Measurements from ENCODE around the gene PIGQ.

Gene PIGQ

DNA sequence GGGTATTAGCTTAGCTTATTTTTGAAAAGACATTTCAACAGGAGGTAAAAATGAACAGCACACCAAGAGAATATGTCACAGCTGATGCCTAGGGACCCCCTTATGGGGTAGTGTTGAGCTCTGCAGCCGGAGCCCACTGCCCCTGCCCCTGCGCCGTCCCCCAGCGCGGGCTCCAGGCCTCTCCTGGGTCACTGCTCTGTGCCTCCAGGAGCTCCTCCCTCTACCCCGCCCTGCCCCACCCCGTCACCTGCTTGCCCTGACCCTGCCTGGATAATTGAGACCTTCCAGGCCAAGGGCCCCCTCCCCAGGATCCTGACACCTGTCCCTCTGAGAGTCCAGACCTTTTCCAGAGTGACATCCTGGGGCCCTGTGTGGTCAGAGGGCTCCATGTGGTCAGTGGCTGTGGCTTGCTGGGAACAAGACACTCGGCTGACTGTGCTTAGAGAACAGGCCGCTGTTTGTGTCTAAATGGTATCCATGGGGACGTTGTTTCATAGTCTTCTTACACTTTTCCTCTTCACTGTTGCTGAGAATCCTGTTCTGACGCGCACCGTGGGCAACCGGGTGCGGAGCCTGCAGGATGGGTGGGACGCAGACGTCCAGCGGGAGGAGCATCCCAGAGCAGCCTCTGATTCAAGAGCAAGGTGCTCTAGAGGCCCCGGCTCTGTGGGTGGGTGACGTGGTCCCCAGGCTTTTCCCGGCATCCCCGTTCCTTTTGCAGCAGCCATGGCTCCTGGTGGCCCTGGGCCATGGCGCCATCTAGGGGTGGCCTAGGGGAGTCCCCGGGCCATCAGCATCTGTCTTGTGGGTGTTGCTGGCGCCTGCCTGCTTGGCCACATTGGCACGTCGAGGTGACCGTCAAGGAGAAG is 41.0 kb downstream of the PIGQ start:
- no peak for DNase-seq

DNA sequence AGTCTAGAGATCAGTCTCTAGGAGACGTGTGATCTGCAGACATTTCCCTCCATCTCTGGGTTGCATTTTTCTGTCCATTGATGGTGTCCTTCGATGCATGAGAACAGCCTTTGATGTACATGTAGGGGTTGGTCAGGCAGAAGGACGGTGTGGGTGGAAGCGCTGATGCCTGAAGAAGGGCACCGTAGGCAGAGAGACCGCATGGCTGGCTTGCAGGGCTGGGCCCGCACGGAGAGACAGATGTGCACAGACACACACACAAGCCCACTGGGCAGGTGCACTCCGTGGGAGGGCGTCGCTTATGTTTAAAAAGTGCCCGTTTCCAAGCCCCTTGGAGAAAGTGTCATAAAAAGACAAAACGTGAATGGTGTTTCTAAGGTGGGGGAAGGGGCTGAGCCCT is 45.4 kb downstream of the PIGQ start:
- DNase-seq, result no peak

GRCh38 chr16:616733-617586 is 47.2 kb downstream of the PIGQ start:
- no peak for DNase-seq

- DNase-seq, result no peak
Measured at GRCh38 chr16:617855-618254, 48.1 kb downstream of the PIGQ start.

DNA sequence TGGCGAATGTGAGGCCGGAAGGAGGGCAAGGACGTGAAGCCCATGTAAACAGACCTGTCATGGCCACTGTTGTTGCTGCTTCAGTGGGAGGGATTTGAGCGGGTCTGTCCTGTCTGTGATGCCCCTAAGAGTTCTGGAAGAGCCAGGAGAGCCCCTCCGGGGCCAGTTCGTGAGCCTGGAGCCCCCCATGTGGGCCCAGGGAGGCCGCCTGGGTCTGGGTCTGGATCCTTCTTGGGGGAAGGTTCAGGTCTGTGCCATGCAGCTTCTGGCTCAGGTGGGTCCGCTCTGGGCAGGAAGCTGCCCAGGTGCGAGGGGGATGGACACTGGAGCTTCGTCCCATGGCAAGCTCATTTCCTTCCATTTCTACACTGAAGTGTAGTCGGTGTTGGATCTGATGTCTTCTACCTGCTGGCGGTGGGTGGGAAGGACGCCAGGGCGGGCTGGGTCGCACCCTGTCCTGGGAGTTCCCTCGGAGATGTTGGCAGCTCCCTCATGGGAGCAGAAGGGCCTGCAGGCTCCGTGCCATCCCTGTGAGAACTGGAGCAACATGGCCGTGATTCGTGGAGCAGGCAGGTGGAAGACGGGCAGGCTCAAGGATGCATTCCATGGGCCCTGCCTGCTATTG is 49.8 kb downstream of the PIGQ start:
- no peak for DNase-seq

DNA sequence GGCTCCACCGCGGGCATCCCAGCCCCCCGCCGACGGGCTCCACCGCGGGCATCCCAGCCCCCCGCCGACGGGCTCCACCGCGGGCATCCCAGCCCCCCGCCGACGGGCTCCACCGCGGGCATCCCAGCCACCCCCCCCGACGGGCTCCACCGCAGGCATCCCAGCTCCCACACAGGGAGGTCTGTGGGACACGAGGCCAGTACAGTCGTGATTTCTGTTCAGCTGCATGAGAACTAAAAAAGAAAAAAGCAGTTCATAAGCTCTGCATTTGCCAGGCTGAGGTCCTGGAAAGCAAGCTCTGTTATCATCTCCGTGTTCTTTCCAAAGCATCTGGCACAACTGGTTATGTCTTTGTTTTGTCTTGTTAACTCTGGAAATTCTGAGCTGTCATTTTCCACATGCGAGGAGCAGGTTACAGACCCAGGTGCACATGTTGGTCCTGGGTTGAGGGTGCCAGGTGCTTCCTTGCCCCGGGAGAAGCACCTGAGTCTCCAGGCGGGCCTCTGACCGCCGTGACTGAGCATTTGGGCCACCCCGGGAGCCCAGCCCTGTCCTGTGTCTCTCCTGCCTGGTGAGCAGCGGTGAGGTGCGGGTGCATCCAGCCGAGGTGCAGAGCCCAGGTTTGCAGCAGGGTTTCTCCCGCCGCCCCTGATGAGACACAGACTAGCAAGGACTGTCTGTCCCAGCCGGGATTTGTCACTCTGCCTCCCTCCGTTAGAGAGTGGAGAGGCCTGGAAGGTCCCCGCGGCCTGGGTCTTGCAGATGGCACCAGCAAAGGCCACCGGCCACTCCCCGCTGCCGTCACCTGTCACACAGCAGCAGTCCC is 51.1 kb downstream of the PIGQ start:
- no peak for DNase-seq

DNA sequence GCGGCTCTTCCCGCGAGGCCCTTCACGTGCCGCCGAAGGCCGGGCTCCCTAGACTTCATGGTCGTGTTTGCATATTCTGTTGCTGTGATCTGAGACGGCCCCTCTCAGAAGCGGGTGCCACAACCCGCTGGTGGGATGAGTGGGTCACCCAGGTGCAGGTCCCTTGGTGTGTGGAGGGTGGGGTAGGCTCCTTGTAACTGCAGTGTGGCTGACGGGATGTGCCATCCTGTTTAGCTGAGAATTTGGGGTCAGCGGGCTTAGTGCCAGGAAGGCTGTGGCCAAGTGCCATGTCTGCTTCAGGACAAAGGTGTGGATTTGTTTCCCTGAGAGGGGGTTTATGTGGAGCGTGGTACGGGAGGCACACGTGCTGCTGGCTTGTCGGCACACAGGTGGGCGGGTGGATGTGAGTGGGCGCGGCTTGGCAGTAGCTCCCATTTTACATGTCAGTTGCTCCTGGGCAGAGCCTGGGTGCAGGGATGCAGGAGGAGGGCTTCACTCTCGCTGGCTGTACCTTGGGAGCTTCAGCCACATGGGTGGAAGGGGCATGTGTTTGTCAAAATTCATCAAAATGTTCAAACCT is 51.8 kb downstream of the PIGQ start:
- no peak for DNase-seq

DNA sequence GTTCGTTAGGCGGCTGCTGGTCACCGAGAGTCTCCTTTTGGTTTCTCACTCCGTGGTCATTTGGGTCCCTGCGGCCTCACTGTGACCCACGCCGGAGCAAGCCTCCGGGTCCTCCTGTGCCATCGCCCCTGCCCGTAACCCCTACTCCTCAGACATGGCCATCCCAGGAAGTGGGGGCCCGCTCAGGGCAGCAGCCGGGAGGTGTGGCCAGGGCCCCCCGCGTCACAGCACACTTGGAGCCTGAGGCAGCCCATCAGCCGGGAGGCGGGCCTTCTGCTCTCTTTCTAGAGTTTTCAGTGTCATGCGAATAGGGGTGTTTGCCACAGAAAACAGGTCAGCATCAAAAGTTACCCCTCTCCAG is 53.1 kb downstream of the PIGQ start:
- no peak for DNase-seq

DNA sequence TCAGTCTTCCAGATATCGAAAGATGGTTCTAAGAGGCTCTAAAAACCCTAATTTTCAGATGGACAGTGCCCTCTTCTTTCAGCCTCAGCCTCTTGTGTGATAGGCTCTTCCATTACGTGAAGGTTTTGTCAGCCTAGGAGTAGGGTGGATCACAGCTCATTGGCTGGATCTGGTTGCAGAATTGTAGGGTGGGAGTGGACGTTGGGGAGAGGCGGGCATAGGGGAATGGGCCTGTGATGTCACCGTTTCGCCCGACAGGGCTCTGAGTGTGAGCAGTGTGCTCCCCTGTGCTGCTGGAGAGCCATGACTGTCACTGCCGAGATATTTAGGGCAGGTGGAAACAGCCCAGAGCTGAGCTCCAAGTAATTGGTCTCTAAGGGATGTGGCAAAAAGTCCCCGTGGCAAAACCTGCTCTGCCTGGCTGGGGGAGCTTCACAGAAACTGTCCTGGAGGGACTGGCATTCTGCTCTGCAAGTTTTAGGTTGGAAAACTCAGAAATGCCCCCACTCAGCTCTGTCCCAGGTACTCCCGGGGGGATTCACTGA is 54.8 kb downstream of the PIGQ start:
- DNase-seq, result no peak

DNA sequence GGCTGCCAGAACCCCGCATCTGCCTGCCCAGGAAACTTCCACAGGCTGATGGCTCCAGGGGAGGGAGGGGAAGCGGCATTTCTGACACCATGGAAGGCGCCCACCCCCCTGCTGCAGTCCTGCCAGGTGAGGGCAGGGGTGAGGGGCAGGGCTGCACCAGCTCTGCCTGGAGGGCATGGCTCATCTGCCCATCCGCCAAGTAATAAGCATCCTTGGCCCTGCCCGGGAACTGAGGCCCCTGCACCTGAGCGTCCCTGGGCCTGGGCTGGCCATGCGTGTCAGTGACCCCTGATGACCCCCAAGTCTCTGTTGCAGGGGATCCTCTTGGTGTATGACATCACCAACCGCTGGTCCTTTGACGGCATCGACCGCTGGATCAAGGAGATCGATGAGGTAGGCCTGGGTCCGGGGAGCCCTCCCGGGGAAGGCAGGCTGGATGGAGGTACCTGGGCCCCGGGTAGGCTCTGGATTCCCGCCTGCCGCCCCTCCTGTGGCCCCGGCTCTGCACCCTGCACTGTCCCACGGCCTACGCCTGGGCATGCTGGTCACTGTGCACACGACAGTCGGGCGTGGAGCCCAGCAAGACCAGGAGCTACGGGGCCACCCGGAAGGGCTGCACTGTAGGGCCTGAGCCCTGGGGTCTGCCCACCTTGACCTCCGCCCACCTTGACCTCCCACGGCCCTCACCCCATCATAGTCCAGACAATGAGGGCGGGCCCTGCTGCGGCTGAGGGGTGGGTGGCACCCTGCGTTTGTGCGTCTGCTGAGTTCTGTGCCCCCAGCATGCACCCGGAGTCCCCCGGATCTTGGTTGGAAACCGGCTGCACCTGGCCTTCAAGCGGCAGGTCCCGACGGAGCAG is 55.6 kb downstream of the PIGQ start:
- no peak for DNase-seq

DNA sequence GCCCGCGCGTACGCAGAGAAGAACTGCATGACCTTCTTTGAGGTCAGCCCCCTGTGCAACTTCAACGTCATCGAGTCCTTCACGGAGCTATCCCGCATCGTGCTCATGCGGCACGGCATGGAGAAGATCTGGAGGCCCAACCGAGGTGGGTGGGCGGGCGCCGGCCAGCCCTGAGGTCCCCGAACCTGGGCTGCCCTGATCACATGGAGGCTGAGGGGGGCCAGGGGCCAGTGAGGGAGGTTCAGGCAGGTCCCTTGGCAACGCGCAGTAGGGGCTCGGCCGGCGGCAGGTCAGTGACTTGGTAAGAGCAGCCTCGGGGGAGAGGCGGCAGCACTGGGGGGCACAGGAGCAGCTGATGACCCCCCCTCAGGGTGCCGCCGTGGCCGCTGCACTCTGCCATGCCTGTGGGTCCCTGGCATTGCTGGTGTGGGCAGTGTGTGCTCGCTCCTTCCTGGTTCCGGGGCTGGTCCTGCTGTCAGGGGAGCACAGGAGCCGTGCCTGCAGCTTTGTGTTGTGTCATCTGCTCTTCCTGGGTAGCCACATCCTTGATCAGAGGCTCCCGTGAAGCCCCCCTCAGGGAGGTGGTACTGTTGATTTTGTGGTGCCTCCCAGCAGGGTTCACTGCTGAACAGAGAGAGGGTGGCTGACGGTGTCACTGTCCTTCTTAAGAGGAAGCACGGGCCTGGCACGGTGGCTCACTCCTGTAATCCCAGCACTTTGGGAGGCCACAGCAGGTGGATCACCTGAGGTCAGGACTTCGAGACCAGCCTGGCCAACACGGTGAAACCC is 56.4 kb downstream of the PIGQ start:
- no peak for DNase-seq

- peak; percentile 96 for DNase-seq
Measured at GRCh38 chr16:626787-627453, 57.2 kb downstream of the PIGQ start.

DNA sequence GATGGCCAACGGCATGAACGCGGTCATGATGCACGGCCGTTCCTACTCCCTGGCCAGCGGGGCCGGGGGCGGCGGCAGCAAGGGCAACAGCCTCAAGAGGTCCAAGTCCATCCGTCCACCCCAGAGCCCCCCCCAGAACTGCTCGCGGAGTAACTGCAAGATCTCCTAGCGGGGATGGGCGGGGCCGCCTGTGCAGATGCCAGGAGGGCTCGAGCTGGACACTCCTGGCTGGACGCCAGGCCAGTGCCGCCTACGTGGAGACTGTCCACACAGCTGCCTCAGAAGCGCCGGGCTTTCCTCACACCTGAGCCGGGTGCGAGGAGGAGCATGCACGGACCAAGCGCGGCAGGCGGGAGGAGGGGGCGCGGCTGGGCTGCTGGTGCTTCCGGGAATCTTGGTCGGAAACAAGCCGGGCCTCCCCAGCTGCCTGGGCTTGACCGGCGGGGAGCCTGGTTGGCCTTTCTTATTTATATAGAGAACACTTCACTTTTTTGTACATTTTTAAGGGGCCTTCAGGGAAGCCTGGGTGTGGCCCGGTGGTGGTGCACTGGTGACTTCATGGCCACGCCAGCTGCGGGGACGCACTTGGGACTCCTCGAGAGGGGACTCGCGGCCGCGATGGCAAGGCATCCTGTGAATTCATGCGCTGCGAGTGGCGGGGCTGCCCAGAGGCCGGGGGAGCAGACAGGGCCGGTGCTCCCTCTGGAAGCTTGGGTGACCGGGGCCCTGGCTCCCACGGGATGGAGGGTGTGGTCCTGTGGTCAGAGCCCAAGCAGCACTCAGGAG is 57.9 kb downstream of the PIGQ start:
- DNase-seq, result no peak

DNA sequence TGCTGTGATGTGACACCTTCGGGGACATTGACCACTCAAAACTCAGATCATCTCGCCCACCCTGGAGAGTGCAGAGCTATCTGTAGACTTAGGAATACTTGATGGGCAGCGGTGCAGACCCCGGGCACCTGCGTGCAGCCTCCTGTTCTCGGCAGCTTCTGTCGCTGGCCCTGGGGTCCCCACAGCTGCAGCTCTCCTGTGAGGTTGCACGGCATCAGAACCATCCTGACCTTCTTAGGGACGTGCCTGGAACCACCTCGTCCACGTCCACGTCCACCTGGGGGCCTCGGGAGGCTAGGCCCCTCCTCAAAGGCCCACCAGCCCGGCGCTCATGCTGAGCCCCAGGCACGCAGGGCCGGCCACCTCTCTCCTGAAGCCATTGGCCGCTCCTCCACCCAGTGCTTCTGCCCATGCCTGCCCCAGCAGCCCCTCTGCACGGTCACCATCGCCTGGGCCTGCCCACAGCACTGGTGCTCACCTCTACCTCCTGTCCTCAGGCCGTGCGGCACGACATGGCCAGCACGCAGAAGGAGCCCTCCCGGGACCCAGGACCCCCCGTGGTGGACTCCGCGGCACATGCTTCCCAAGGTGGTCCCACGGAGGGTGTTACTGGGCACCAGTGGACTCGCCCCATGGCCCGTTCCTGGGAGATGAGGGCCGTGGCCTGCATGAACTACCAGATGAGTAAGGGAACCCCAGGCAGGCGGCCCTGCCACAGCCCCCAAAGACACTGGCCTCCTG is 58.7 kb downstream of the PIGQ start:
- no peak for DNase-seq

GRCh38 chr16:629185-629832 is 59.5 kb downstream of the PIGQ start:
- DNase-seq, result no peak

GRCh38 chr16:629833-630248 is 60.1 kb downstream of the PIGQ start:
- no peak for DNase-seq

- DNase-seq, result no peak
Measured at GRCh38 chr16:630249-630814, 60.6 kb downstream of the PIGQ start.

Data from amniotic stem cell (primary cell).